ENCODE data around the gene RAB1A. TPM values are rescaled to one million over a fixed set of nuclear protein-coding genes. Genes with fewer than 3 reads are reported as not detected.

The RAB1A gene
- total and polyA plus RNA-seq, 2 of the 13 experiments (the other 11 are each of a cell fraction or from before 2014, with no cell fraction given) = 206 to 226 TPM

DNA sequence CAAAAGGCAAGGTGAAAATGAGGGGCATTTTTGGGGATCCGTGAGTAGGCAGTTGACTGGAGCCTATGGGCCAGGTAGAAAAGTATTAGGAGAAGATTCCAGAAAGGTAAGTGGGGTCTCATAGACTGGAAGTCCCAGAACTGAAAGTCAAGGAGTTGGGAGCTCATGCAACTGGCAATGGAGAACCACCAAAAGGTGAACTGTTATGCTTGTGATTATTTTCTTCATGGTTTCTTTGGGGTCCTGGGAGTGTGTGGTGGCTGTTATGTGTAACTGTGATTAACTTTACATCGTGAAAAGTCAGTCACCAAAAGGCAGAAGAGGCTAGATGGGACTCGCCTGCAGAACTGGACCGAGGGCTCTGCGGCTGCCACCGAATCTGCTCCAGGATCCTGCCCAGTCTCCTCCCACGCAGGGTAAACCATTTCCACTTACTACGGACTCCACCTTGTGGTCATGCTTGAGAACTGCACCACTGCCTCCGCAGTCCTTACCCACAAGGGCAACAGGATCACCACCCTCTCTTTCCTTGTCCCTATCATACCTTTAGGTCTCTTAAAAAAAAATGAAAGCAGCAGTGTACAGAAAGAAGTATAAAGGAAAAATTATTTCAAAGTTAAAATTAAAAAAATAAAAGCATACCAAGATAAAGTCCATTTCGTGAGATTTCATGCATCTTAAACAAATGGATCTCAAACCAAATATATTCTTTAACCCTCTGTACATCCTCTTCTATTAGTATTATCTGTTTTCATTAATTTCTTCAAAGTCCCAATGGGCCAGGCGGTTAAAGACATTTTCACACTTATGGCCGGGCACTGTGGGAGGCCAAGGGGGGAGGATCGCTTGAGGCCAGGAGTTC, 89.3 kb downstream of the RAB1A start (continued):
- no peak for TF ChIP-seq MTERF4 (CRISPR knock-in tag; IDR thresholded peaks at IDR 0.05)
- TF ChIP-seq, protein P1, sequence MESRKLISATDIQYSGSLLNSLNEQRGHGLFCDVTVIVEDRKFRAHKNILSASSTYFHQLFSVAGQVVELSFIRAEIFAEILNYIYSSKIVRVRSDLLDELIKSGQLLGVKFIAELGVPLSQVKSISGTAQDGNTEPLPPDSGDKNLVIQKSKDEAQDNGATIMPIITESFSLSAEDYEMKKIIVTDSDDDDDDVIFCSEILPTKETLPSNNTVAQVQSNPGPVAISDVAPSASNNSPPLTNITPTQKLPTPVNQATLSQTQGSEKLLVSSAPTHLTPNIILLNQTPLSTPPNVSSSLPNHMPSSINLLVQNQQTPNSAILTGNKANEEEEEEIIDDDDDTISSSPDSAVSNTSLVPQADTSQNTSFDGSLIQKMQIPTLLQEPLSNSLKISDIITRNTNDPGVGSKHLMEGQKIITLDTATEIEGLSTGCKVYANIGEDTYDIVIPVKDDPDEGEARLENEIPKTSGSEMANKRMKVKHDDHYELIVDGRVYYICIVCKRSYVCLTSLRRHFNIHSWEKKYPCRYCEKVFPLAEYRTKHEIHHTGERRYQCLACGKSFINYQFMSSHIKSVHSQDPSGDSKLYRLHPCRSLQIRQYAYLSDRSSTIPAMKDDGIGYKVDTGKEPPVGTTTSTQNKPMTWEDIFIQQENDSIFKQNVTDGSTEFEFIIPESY (CRISPR knock-in tag; IDR thresholded peaks at IDR 0.05) = peak; percentile 26; the same call in 1 of the 2 replicates
- peak; percentile 88 for TF ChIP-seq KLF11 (CRISPR knock-in tag; IDR thresholded peaks at IDR 0.05)
- TF ChIP-seq RBM39 (IDR thresholded peaks at IDR 0.05; ENCODE audit: low read depth, low read length, poor library complexity, severe bottlenecking) = no peak
- peak; percentile 70 for TF ChIP-seq ZNF501 (CRISPR knock-in tag; IDR thresholded peaks at IDR 0.05)
- no peak for TF ChIP-seq ZNF17 (CRISPR knock-in tag; IDR thresholded peaks at IDR 0.05)
- TF ChIP-seq, protein P2, sequence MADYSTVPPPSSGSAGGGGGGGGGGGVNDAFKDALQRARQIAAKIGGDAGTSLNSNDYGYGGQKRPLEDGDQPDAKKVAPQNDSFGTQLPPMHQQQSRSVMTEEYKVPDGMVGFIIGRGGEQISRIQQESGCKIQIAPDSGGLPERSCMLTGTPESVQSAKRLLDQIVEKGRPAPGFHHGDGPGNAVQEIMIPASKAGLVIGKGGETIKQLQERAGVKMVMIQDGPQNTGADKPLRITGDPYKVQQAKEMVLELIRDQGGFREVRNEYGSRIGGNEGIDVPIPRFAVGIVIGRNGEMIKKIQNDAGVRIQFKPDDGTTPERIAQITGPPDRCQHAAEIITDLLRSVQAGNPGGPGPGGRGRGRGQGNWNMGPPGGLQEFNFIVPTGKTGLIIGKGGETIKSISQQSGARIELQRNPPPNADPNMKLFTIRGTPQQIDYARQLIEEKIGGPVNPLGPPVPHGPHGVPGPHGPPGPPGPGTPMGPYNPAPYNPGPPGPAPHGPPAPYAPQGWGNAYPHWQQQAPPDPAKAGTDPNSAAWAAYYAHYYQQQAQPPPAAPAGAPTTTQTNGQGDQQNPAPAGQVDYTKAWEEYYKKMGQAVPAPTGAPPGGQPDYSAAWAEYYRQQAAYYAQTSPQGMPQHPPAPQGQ (CRISPR knock-in tag; IDR thresholded peaks at IDR 0.05; ENCODE audit: borderline replicate concordance) = no peak
- no peak for TF ChIP-seq ZNF747 (CRISPR knock-in tag; IDR thresholded peaks at IDR 0.05; ENCODE audit: borderline replicate concordance)
- peak; percentile 72 for TF ChIP-seq XRCC5 (optimal IDR thresholded peaks at IDR 0.05; ENCODE audit: low read length)
- TF ChIP-seq SIX1 (CRISPR knock-in tag; IDR thresholded peaks at IDR 0.05; ENCODE audit: borderline replicate concordance) = peak; percentile 44; the same call in 1 of the 2 replicates
- no peak for TF ChIP-seq ZEB1 (IDR thresholded peaks at IDR 0.05; ENCODE audit: insufficient replicate concordance, low read depth)
- TF ChIP-seq, protein P3, sequence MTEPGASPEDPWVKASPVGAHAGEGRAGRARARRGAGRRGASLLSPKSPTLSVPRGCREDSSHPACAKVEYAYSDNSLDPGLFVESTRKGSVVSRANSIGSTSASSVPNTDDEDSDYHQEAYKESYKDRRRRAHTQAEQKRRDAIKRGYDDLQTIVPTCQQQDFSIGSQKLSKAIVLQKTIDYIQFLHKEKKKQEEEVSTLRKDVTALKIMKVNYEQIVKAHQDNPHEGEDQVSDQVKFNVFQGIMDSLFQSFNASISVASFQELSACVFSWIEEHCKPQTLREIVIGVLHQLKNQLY (CRISPR knock-in tag; IDR thresholded peaks at IDR 0.05) = peak; percentile 50; the same call in 1 of the 2 replicates
- TF ChIP-seq KDM5B (CRISPR knock-in tag; IDR thresholded peaks at IDR 0.05; ENCODE audit: borderline replicate concordance) = no peak
- TF ChIP-seq ZNF660 (CRISPR knock-in tag; IDR thresholded peaks at IDR 0.05; ENCODE audit: borderline replicate concordance, low read depth) = no peak
- TF ChIP-seq SOX6 (IDR thresholded peaks at IDR 0.05) = no peak
- peak; percentile 34; the same call in 1 of the 2 replicates for TF ChIP-seq SOX6 (CRISPR knock-in tag; IDR thresholded peaks at IDR 0.05)
- TF ChIP-seq ETS1 (CRISPR knock-in tag; IDR thresholded peaks at IDR 0.05) = no peak
- TF ChIP-seq RXRB (CRISPR knock-in tag; IDR thresholded peaks at IDR 0.05; ENCODE audit: borderline replicate concordance) = peak; percentile 70
- TF ChIP-seq KMT2B (CRISPR knock-in tag; IDR thresholded peaks at IDR 0.05) = 0 out of 2 replicates have a peak, but pooled peaks have one; percentile 51
